Activated T-cell treated with anti-CD3 and anti-CD28 coated beads, Interleukin-2, amount 50 U/mL, for 72 hours (primary cell): ENCODE results near the gene OGFOD2. TPM values are rescaled to one million over a fixed set of nuclear protein-coding genes. Genes with fewer than 3 reads are reported as not detected.

Experiments
- ATAC-seq, 2 donors: fragments of 150-1000 bp; cut with Tn5 transposase; replicated peaks in 1 of 2; 2 replicates each; pipeline ENCODE4 v1.10.0; 2021; ENCODE audit warnings: moderate library complexity in 2 of 2, mild to moderate bottlenecking in 1 of 2
- DNase-seq, 2 donors: peaks; one replicate each; pipeline ENCODE4 v3.0.0; 2021 to 2022; ENCODE audit warnings: mixed read lengths in 1 of 2
- H3K27ac Mint-ChIP-seq: one replicate; pipeline ENCODE4 v1.8.0; 2022; ENCODE audit warnings: mild to moderate bottlenecking, moderate library complexity, mixed read lengths
- H3K27me3 Mint-ChIP-seq: one replicate; pipeline ENCODE4 v1.8.0; 2022; ENCODE audit warnings: low read depth, mixed read lengths
- H3K36me3 Mint-ChIP-seq, 2 donors: one replicate each; pipeline ENCODE4 v1.8.0; 2022; ENCODE audit warnings: mixed read lengths in 2 of 2, mild to moderate bottlenecking in 1 of 2; ENCODE audit not compliant: insufficient read depth in 2 of 2
- H3K4me1 Mint-ChIP-seq: one replicate; pipeline ENCODE4 v1.8.0; 2022; ENCODE audit warnings: low read depth, mixed read lengths
- H3K4me3 Mint-ChIP-seq, 2 donors: one replicate each; pipeline ENCODE4 v1.8.0; 2022; ENCODE audit warnings: mild to moderate bottlenecking in 2 of 2, mixed read lengths in 2 of 2, moderate library complexity in 2 of 2
- H3K9me3 Mint-ChIP-seq, 2 donors: one replicate each; pipeline ENCODE4 v1.8.0; 2022; ENCODE audit warnings: mixed read lengths in 2 of 2
- total RNA-seq, 2 donors: library from RNA; stranded (reverse); gene quantifications; one replicate each; pipeline ENCODE4 v1.2.3, GENCODE V29; 2022

Gene OGFOD2
- total RNA-seq, 2 donors from 2014 or later = 26.6 to 32.5 TPM

- Mint-ChIP-seq H3K36me3 (no peaks in the 10 kb centered on the region), H3K27ac (peak overlapping the region; percentile 7), H3K4me1 (peaks cover 16% of the 10 kb centered on the region), H3K27me3 (no peaks in the 10 kb centered on the region), H3K9me3 (no peaks in the 10 kb centered on the region), H3K4me3 (no peak overlapping the region)
- ATAC-seq = no peak
- DNase-seq = no peak
Measured at GRCh38 chr12:123017753-123018152, 42.7 kb downstream of the OGFOD2 start.

GRCh38 chr12:123019841-123020138 is 44.7 kb downstream of the OGFOD2 start:
- ATAC-seq (no peak), DNase-seq (no peak)
- Mint-ChIP-seq H3K27ac (no peak overlapping the region), H3K4me3 (no peak overlapping the region), H3K9me3 (no peaks in the 10 kb centered on the region), H3K27me3 (no peaks in the 10 kb centered on the region), H3K36me3 (no peaks in the 10 kb centered on the region), H3K4me1 (peaks cover 33% of the 10 kb centered on the region)

DNA sequence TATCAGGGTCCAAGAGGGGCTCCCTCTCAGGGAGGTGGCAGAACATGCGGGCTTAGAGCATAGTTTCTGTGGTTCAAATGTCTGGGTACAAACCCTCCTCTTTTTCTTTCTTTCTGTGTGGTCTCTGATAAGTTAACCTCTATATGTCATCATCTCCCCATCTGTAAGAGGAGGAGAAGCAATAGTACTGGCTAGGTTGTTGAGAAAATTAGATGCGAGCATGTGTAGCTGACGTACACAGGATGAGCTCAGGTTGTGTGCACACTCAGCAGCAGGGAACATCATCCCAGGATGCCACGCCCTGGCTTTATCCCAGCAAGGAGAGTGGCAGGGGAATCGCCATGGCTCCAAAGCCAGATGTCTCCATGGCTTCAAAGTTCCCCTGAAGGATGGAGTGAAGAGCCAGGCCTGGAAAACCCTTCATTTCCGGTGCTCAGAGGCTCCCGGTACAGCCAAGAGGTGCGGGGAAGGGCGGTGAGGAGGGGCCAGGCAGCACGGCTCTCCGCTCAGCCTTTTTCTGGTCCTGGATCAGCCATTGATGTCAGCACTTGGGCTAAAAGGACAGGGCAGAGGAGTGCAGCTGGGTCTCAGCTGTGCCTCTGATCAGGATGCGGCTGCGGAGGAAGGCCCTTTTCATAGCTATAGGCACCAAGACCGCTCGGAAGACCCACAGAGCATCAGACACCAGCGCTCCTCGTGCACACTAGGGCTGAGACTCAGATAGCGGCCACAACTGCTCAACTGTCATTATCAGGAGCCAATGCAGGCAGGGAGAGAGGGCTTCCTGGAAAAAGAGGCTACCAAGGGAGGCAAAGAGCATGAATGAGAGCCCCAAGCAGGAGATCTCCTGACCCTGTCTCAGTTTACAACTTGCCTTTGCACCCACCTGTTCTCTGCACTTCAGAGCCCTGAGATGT is 46.9 kb downstream of the OGFOD2 start:
- DNase-seq = no peak
- Mint-ChIP-seq H3K27ac (no peak overlapping the region), H3K36me3 (no peaks in the 10 kb centered on the region)

GRCh38 chr12:123022846-123023245 is 47.8 kb downstream of the OGFOD2 start:
- Mint-ChIP-seq H3K4me3 (no peak overlapping the region), H3K9me3 (no peaks in the 10 kb centered on the region), H3K27ac (no peak overlapping the region), H3K27me3 (no peaks in the 10 kb centered on the region), H3K4me1 (peaks cover 44% of the 10 kb centered on the region), H3K36me3 (no peaks in the 10 kb centered on the region)
- no peak for DNase-seq
- ATAC-seq = no peak

More for the DNA sequence above, 46.9 kb downstream of the OGFOD2 start:
- Mint-ChIP-seq H3K4me3 (no peak overlapping the region), H3K4me1 (peaks cover 44% of the 10 kb centered on the region), H3K27me3 (no peaks in the 10 kb centered on the region), H3K9me3 (no peaks in the 10 kb centered on the region)
- no peak for ATAC-seq

DNA sequence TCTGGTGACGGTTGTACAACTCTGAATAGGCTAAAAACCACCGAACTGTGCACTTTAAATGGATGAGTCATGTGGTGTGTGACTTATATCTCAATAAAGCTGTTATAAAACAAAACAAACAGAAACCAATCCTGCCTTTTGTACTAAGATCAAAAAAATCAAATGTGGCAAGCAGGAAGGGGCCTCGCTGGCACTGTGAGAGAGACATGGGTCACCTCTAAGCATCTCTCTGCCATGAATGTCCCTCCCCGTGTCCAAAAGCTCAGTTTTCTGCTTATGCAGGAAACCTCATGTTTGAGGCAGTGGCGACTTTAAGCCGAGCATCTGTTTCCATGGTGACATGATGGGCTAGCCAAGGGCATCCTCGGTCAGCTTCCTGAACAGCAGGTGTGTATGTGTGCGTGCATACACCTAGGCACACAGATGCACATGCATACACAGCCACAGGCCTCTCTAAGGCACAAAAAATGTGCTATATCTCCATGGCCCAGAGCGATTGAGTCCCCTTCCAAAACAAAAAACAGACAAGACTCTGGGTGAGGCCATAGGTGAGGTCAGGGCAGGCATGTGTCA is 49.9 kb downstream of the OGFOD2 start:
- H3K4me1 Mint-ChIP-seq = peaks cover 45% of the 10 kb centered on the region
- peak; percentile 88 to 90 for ATAC-seq
- peak overlapping the region; percentile 14 for H3K27ac Mint-ChIP-seq
- peak; percentile 52 to 65 for DNase-seq
- no peaks in the 10 kb centered on the region for H3K27me3 Mint-ChIP-seq
- H3K4me3 Mint-ChIP-seq = peak overlapping the region; percentile 40 to 68
- H3K36me3 Mint-ChIP-seq = peaks cover 0 to 2% of the 10 kb centered on the region in 2 donors
- no peaks in the 10 kb centered on the region for H3K9me3 Mint-ChIP-seq

- no peak overlapping the region for H3K4me3 Mint-ChIP-seq
Measured at GRCh38 chr12:123026094-123026853, 51.2 kb downstream of the OGFOD2 start.

GRCh38 chr12:123027726-123028445 is 52.8 kb downstream of the OGFOD2 start:
- Mint-ChIP-seq H3K9me3 (no peaks in the 10 kb centered on the region), H3K27me3 (no peaks in the 10 kb centered on the region), H3K27ac (no peak overlapping the region), H3K36me3 (peaks cover 0 to 2% of the 10 kb centered on the region in 2 donors), H3K4me1 (peaks cover 38% of the 10 kb centered on the region), H3K4me3 (no peak overlapping the region)
- no peak for ATAC-seq
- DNase-seq = no peak

More at GRCh38 chr12:123026094-123026853, 51.2 kb downstream of the OGFOD2 start:
- no peak for ATAC-seq
- no peak overlapping the region for H3K27ac Mint-ChIP-seq
- H3K4me1 Mint-ChIP-seq = peaks cover 45% of the 10 kb centered on the region
- H3K36me3 Mint-ChIP-seq = peaks cover 0 to 2% of the 10 kb centered on the region in 2 donors
- no peaks in the 10 kb centered on the region for H3K27me3 Mint-ChIP-seq
- H3K9me3 Mint-ChIP-seq = no peaks in the 10 kb centered on the region
- no peak for DNase-seq

DNA sequence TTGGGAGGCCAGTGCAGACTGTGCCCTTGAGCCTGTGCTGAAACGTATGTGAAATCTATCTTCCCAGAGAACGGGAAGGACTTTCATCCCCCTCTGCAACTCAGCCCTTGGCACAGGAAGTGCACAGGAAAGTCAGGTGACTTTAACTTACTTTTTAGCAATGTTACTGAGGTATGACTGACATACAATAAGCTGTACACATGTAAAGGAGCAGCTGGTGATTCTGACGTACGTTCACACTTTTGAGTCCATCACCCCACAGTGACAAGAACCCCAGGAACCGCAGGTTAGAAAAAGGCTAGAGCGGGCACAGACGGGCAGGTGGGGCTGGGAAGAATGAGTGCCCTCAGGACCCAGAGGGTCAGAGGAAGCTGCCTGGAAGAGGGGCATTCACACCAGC is 53.4 kb downstream of the OGFOD2 start:
- H3K27ac Mint-ChIP-seq = no peak overlapping the region
- no peak overlapping the region for H3K4me3 Mint-ChIP-seq
- H3K36me3 Mint-ChIP-seq = peaks cover 0 to 2% of the 10 kb centered on the region in 2 donors
- H3K4me1 Mint-ChIP-seq = peaks cover 40% of the 10 kb centered on the region
- ATAC-seq = no peak
- no peaks in the 10 kb centered on the region for H3K9me3 Mint-ChIP-seq
- no peaks in the 10 kb centered on the region for H3K27me3 Mint-ChIP-seq
- no peak for DNase-seq

- Mint-ChIP-seq H3K36me3 (peaks cover 1 to 2% of the 10 kb centered on the region in 2 donors), H3K27me3 (no peaks in the 10 kb centered on the region), H3K9me3 (no peaks in the 10 kb centered on the region), H3K4me1 (peaks cover 40% of the 10 kb centered on the region), H3K4me3 (no peak overlapping the region), H3K27ac (no peak overlapping the region)
- no peak for ATAC-seq
- DNase-seq = no peak
Measured at GRCh38 chr12:123029550-123029949, 54.5 kb downstream of the OGFOD2 start.

Other genes with a start within 250 kb of the OGFOD2 start
- under 1 TPM; 0.12 to 0.34 TPM for gene HCAR1, start 244.4 kb upstream of the OGFOD2 start, total RNA-seq
- 10 to 100 TPM; 63.6 to 72.2 TPM for gene DENR, start 222.4 kb upstream of the OGFOD2 start, total RNA-seq
- gene CCDC62, start 200.7 kb upstream of the OGFOD2 start, total RNA-seq = 1 to 10 TPM in 1 of 2 donors, under 1 TPM in 1; 0.82 to 1.5 TPM
- 10 to 100 TPM; 20.0 to 28.1 TPM for gene HIP1R, start 139.8 kb upstream of the OGFOD2 start, total RNA-seq
- 10 to 100 TPM; 28.8 to 37.4 TPM for gene VPS37B, start 79.1 kb upstream of the OGFOD2 start, total RNA-seq
- 1 to 10 TPM; 4.9 to 7.0 TPM for gene ABCB9, start 8.8 kb upstream of the OGFOD2 start, total RNA-seq
- 100 to 1,000 TPM; 183 to 187 TPM for gene ARL6IP4, start 5.4 kb downstream of the OGFOD2 start, total RNA-seq
- gene PITPNM2, start 175.8 kb downstream of the OGFOD2 start, total RNA-seq = 10 to 100 TPM; 14.1 to 18.1 TPM